Activated T-cell treated with anti-CD3 and anti-CD28 coated beads, Interleukin-2, amount 50 U/mL, for 1 hour (primary cell): Measurements from ENCODE around the gene VTI1A.
A peak's percentile ranks its signal among the peaks of the same experiment; 100 is the strongest.
"Not testable (repeated sequence)": the region's sequence is repeated elsewhere in the genome, so short reads cannot be mapped to it uniquely, and the experiment has no call there.

ENCODE experiments used
- DNase-seq: peaks from one replicate; pipeline ENCODE4 v3.0.0-alpha.2; 2020

The VTI1A gene

DNA sequence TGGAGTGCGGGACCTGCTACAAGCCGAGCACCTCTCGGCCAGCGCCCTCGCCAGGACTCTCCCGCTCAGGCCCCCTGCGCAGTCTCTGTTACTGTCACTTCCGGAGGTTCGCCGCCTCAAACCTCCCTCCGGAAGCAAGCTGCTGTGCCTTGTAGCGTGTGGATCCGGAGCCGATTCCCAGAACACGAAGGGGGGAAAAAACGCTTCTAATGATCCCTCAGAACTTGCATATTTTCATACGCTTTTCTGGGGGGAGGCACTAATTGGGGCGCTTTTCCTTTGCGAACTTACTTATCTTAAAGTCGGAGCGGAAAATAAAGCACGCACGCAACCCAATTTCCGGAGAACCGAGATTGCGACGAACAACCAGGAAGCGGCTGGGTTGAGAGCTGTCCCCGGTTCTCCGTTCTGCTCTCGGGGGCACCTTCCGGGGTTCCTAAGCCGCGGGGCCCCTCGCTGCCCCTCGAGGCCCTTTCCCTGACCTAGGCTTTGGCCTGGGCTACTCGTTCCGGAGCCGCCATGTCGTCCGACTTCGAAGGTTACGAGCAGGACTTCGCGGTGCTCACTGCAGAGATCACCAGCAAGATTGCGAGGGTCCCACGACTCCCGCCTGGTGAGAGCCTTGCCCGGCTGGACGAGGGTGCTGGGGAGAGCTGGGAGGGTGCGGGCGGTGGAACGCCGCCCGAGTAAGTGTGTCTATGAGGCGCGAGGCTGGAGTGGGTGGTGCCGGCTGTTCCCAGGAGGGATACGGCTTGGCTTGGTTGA lies at the start of gene VTI1A, which contains the start of gene ZDHHC6:
TSS of gene VTI1A (plus strand) at position 361 of the 765 bp plus-strand sequence. CDS start at position 520, 159 bp downstream.
TSS of gene ZDHHC6 (minus strand) at position 60 of the 765 bp plus-strand sequence. CDS start 1,478 bp downstream, outside the sequence.
- peak; percentile 86 for DNase-seq

DNA sequence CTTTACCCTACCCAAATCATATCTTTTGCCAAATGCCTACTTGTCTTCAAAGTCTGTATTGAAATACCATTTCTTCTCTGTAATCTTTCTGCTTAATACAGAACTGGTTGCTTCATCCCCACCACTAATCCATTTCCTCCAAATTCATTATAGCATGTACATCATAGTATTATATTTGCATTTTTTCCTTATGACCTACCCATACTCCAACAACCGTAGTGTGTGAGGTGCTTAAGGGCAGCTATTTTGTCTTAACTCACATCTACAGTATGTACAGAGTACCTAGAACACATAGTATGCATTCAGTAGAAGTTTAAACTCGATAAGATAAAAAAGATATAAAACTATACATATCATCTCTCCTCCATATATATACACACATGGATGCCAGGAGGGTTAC lies 49.4 kb upstream of the VTI1A start:
- DNase-seq, result no peak

DNA sequence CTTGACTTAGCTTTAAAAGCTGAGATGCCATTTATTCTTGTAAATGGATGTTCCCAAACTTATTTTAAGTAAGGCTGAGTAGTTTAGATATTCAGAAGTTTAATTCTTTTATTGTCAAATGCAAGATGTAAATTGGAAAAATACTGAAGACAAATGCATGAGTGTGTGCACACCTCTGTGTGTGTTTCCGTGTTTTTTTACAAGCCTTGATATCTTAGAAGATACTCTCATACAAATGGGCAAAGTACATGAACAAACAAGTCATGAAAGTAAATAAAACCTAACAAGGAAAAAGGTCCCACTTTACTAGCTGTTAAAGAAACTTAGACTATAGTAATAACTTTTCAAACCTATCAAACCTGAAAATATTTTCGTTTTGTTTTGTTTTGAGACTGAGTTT lies 44.1 kb upstream of the VTI1A start:
- no peak for DNase-seq

DNA sequence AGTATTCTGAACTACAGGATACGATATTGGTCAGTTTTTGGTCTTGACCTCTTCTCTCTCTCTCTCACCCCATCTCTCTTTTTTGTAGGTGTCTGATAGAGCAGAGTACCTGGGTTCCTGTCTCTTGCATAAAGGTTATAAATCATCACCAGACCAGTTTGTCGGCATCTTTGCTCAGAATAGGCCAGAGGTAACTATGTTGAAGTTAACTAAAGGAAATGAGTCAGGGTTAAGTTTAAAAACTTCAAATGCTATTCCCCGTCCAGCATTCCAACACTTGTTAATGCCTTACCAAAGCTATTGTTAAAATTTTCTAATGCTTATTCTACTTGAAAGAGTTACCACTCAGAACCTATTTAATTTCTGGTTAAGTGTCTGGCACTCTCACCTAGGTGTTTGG lies 42.4 kb upstream of the VTI1A start:
- no peak for DNase-seq

DNA sequence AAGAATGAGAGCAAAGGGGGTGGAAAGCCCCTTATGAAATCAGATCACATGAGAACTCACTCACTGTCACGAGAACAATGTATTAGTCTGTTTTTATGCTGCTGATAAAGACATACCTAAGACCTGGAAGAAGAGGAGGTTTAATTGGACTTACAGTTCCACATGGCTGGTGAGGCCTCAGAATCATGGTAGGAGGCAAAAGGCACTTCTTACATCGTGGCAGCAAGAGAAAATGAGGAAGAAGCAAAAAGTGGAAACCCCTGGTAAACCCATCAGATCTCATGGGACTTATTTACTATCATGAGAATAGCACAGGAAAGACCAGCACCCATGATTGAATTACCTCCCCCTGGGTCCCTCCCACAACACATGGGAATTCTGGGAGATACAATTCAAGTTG lies 40.2 kb upstream of the VTI1A start:
- not testable (repeated sequence) for DNase-seq

DNA sequence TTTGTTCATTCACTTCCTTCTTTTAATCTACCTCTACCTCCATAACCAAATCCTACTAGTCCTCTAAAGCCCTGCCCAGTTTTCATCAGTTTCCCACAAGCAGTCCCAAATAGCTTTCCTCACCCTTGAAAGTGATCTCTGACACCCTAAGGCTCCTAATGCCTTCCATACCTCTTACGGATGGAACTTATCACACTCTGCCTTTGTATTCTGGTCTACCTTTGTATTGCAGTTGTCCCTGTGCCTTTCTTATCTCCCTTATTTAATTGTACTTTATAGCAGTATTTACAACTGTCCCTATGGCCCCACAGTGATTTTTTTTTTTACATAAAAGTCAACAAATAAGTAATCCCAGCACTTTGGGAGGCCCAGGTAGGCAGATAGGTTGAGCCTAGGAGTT lies 39.3 kb upstream of the VTI1A start:
- no peak for DNase-seq

DNA sequence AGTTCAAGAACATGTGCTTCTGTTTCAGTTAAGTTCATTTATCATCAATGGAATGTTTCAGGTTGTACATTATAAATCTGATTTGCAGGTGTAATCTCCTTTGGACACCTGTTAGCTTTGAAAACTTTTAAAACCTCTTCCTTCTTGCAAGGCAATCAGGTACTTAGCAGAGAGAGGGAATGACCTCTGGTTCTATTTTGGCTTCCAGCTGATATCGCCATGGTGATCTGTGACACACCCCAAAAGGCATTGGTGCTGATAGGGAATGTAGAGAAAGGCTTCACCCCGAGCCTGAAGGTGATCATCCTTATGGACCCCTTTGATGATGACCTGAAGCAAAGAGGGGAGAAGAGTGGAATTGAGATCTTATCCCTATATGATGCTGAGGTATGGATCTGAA lies 37.7 kb upstream of the VTI1A start:
- DNase-seq, result no peak

DNA sequence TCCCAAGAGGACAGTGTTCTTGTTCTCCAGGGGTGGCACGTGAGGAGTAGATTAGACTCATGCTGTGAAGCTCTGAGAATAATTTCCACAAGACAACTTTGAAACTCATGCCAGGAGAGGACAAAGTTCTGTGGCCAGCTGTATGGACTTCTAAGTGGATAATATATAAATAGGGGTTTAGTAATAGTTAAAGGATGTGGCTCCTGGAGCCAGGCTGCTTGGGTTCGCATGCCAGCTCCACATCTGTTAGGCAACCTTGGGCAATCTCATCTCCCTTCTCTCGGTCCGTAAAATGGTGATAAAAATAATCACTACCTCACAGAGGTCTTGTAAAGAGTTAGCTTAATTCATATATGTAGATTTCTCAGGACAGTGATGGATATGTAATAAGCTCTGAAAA lies 37.3 kb upstream of the VTI1A start:
- no peak for DNase-seq

DNA sequence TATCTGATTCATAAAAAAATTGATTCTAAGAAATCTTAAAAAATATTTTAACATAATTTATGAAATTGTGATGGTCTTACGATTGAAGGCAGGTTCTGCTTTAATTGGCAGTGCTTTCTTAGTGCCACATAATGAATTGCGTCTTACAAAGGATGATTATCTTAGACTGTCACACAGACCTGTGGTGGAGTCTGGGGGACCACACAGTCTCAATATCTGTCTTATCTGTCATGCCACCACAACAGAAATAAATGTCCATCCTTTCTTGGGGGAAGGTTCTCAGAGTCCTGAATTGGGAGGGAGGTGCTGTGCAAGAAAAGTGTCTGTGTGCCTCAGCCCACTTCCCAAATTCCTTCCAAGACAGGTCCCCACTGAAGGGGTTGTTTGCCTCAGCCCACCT lies 34.3 kb upstream of the VTI1A start:
- no peak for DNase-seq

DNA sequence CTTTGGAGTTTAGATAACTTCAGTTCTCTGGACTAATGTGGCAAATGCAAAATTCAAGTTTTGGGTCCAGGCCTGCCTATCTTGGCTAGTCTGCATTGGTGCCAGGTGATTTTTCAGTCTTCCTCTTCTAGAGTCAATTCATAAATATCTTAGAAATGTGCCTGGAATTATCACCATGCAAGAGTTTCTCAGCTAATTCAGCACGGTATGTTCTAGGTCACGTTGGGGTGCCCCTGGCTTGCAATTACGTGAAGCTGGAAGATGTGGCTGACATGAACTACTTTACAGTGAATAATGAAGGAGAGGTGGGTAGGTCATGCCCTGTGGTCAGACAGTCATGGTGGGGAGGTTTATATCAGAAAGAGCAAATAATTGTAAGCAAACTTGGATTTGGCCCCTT lies 25.3 kb upstream of the VTI1A start:
- DNase-seq, result no peak

DNA sequence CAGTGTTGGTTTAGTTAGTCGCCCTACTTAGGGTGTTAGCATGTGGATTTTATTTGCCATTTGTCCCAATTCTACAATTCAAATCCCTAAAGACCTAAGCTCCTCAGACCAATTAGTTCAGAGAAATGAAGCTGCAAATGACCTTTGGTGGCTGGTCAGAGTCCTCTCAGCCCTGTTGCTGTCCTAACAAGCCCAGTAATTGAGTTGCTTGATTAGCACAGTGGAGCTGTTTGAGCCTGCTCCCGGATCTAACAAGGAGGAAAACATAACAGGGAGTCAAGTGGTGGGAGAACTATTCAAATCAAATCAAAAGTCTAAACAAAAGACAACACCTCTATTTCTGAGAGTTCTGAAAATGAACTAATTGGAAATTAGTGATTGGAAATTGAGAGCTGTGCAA lies 22.4 kb upstream of the VTI1A start:
- no peak for DNase-seq

DNA sequence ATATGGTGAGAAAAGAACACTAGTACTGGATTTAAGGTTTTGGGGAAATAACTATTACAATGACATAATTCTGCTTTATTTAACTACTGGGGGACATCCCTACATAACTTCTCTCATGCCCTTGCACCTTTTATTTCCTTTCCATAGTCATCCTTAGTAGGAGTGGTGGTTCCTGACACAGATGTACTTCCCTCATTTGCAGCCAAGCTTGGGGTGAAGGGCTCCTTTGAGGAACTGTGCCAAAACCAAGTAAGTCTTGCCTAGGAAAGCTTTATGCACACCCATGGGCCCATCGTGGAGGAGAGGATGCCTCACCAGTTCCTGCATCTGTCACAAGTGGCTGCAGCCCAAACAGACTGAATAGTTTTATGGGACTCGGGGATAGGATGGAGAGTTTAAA lies 20.9 kb upstream of the VTI1A start:
- DNase-seq, result no peak

DNA sequence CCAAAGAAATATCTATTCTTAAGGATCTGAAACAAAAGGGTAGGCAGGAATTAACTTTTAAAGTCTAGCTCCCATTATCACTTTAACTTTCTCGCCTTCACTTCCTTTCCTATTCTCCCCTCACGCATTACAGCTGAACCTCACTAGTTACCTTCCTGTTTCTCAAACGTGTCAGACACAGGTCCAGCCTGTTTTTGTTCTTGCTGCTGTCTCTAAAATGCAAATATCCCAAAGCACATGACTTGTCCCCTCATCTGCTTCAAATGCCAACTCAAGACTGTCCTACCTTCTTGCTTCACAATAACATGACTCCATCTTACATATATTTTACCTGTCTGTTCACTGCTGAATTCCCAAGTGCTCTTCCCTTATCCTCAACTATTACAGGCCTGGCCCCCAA lies 17.9 kb upstream of the VTI1A start:
- DNase-seq, result no peak

DNA sequence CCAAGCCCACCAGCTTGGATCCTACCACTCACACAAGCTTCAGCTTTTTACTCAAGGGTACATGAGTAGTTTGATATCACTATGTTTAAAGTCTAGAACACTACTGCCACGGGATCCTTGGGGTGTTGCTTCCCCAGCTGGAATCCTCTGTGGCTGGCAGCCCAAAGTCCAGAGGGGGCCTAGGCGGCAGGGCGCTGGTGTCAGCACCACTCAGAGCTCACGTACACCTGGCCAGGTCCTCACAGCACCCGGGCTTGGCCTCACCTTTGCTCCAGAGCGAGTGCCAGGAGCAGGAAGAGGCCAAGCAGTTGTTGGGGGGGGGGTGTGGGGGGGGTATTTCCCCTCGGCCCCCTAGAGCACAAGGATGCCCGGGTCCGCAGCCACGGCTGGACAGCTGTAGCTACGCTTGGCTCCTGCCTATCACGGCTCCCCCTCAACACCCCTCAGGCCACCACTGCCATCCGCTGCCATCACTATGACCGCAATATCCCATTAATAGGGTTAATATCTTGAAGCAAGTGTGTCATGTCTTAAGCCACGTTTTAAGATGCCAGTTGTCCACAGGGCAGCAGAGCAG lies 17.3 kb upstream of the VTI1A start:
- DNase-seq, result no peak

DNA sequence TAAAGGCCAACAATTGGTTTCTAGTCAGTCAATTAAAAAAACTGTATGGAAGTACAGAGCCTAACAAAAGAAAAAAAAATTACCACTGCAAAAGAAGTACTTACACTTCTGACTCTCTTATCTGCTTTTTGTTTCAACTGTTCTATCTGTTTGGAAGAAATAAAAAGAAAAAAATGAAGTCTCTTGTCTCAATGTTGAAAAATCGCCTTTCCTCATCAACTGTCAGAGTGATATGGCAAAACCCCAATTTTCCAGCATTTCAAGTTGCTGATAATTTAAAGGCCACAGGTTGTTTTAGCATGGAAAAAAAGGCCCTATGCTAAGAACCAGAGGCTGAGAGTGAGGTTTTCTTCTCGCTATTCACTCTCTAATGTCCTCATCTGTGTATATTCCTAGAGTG lies 13.9 kb upstream of the VTI1A start:
- DNase-seq, result no peak

DNA sequence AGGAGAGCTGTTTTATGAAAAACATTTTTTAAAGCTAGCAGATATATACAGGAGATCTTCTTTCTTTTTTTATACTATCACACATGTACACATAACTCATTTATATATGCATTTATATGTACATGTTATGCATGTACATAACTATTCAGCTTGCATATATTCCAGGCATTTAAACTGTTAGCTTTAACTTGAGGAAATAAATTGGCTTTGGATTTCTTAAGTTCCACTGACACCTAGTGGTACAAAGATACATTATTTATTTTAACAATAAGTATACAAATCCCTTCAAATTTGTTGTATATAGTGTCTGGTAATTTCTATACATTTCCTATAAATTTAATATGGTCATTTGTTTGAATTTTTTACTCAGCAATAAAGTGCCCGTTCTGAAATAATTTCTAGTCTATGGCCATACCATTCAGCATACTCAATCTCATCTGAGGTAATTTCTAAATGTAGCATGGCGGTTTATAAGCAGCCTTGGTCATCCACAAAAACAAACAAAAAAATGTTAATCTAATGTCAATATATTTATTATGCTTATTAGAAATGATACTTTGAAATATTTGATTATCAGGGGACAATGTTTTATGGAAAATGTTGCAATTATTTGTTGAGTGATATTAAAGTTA lies 11.9 kb upstream of the VTI1A start:
- no peak for DNase-seq

DNA sequence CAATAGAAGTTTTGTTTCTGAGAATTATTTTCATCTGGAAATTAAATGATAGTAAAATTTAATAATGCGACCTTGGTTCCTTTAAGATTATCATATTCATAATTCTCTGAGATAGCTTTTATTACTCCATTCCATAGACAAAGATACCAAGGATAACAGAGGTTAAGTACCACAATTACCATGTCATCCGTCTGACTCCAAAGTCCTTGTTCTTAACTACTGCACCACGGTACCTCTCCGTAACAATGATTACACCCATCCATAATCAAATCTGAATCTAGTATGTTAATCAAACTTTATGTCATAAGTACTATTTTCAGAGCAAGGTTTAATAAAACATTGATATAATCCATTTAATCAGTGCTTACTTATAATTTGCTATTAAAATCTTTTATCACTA lies 8.7 kb upstream of the VTI1A start:
- DNase-seq, result no peak

DNA sequence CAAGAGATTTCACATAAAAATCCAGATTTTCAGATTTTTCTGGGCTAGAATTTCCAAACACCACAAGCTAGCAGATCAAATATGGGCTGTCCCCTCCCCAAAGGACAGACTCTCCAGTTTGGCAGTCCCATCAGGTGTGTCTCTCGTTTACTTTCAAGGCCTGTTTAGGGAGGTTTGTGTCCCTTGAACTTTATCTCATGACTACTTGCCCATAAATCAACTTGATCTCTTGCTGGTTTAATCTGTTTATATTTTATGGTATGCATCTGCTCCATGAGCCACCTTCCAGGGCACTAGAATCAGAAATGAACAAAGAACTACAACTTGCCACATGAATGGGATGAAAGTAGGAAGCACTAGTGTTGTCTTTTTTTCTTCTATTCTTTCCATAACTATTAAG lies 5.5 kb upstream of the VTI1A start:
- no peak for DNase-seq

DNA sequence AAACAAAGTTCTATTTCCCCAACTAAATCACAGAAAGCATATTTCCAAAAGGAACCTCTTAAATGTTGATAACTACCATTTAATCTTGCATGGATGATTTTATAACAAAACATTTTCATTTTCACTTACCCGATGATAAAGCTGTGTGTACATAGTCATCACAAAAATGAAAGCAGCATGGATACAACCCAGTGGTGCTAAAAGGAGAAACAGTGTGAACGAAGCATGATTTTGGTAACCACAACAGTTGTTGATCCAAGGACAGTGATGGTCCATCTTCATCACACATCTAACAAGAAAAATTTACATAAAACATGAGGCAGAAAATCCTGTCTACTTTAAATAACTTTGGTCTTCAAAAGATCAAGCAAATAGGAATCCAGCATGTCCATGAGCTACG lies 5.0 kb upstream of the VTI1A start:
- DNase-seq, result no peak

DNA sequence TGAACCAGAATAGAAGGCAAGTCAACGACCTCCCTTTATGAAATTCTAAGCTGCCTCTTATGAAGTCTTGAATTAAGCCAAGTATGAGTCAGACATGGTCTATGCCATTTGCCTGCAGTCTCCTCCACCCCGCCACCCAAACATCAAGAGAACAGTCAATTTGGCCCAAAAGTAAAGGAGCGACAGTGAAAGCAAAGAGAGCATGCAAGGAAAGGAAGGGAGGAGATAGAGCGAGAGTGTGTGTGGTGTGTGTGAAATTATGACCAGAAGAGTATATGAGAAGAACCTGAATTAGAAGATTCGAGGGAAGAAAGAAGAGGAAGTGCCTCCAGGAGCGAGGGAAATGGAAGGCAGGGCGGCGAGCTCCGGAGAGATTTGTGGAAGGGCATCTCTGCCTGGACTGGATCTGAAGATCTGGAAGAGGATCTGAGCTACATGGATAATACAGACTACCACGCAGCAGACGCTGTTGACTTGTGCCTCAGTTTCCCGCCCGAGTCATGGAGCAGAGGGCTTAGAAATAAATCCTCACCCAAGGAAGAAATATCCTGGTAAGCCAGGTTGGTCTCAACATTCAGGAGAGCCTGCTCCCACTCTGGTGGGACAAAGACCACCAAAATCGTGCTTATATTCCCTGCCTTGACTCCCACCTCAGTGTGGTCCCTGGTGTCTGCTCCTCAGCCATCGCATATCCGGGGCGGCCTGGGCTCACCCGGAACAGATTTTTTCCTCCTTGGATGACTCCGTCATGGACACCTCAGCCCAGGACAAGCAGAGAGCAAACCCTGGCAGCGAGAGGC lies 760 bp upstream of the VTI1A start:
- no peak for DNase-seq

DNA sequence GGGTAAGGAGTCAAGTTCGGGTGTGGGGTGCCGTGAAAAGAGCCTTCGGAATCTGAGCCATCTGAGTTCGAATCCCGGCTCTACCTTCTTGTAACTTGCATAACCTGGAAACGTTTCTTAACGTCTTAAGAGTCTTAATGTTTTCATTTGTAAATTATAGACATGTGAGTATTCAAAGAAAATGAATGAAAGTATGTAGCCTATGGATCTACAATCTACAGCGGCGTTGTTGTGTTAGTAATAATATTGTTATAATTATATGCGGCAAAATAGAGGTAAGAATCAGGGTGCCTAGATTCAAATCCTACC lies 559 bp downstream of the VTI1A start:
- DNase-seq, result no peak

DNA sequence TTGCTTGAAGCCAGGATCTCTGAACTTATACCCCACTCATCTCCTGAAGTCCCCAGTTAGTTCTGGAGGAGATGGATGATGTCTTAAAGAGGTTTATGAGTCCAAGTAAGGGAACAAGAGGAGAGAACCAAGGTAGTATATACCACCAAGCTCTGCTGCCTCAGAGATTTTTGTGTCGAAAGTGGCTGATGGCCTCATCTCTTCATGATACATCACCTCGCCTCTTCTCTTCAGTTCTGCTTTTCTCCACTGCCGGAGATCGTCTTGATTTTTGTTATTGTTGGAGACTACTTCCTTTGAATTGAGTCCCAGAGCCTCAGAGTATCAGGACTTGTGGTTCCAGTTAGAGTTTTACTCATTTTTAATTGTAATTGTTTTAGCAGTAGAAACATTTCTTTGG lies 1.9 kb downstream of the VTI1A start:
- no peak for DNase-seq

DNA sequence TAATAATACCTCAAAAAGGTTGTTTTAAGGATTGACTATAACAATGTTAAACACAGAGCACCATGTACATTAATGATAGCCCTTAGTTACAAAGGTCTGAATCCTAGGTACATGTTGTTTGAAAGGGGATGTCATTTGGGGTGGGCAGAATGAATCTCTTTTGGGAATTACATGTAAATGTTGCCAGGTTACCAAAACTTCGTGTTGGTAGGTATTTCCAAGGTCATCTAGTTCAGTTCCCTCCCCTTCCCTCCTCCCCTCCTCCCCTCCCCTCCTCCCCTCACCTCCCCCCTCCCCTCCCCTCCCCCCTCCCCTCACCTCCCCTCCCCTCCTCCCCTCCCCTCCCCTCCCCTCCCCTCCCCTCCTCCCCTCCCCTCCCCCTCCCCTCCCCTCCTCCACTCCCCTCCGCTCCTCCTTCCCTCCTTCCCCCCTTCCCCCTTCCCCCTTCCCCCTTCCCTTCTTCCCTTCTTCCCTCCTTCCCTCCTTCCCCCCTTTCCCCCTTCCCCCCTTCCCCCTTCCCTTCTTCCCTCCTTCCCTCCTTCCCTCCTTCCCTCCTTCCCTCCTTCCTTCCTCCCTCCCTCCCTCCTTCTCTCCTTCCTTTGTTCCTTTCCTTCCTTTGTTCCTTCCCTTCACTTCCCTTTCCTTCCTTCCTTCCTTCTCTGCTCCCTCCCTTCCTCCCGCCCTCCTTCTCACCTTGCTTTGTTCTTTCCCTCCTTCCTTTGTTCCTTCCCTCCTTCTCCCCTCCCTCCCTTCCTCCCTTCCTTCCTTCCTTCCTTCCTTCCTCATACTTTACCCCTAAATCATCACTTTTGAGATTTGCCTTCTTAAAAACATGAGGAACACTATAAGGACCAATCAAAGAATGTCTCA lies 8.1 kb downstream of the VTI1A start:
- no peak for DNase-seq
